PC-9 (cell line): ENCODE measurements around the gene PYGB.

ENCODE experiments used
- CTCF ChIP-seq: fragments of 200-600 bp; sonication (generic); conservative IDR thresholded peaks from 2 replicates; pipeline ENCODE4 v1.6.1; 2017; ENCODE audit warnings: mixed run types, antibody characterized with exemption, mild to moderate bottlenecking, moderate library complexity
- EZH2 ChIP-seq: fragments of 200-600 bp; sonication (generic); IDR thresholded peaks from 2 replicates; pipeline ENCODE4 v1.8.0; 2017; ENCODE audit warnings: antibody characterized with exemption, low read depth

GRCh38 chr20:25236450-25237304, 11.2 kb upstream of the PYGB start:
- TF ChIP-seq CTCF (no peak), EZH2 (no peak)
